Measurements from ENCODE around the gene CCR5. TPM values are rescaled to one million over a fixed set of nuclear protein-coding genes. Genes with fewer than 3 reads are reported as not detected.
A peak's percentile ranks its signal among the peaks of the same experiment; 100 is the strongest.
"Not testable (repeated sequence)": the region's sequence is repeated elsewhere in the genome, so short reads cannot be mapped to it uniquely, and the experiment has no call there.

Gene CCR5
- total RNA-seq, 1 donor: not detected

DNA sequence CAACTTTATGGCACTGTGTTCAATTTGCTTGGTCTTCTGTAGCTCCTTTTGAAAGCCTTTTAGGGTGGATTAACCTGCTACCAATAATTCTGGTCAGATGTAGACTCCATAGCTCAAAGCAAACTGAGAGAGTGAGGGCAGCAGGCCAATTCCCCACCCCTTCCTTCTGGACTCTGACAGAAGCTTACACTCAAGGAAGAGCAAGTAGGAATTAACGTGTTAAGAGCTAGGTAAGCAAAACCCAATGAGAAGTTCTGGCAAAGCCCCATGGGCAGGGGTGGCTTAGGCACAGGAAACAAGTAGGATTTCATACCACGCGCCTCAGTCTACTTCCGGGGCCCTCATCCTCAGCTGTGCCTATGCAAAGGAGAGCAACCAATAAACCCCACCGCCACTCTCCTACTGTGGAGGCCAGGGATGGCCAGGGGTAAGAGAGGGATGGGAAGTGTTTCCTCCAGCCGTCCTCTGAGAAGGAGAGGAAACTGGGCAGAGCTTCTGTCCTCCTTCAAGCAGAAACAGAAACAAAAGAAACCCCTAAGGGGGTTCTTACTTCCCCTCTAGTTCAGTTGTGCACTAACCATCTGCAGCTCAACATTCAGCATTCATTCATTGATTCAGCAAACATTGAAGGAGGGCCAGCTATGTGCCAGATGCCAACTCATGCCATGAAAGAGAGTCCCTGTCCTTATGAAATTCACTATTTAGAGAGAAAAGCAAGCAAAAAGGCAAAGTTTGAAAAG, 12.6 kb downstream of the CCR5 start:
- no peak overlapping the region for H3K4me3 ChIP-seq (ENCODE audit: low read depth, low read length)
- TF ChIP-seq, protein P1, sequence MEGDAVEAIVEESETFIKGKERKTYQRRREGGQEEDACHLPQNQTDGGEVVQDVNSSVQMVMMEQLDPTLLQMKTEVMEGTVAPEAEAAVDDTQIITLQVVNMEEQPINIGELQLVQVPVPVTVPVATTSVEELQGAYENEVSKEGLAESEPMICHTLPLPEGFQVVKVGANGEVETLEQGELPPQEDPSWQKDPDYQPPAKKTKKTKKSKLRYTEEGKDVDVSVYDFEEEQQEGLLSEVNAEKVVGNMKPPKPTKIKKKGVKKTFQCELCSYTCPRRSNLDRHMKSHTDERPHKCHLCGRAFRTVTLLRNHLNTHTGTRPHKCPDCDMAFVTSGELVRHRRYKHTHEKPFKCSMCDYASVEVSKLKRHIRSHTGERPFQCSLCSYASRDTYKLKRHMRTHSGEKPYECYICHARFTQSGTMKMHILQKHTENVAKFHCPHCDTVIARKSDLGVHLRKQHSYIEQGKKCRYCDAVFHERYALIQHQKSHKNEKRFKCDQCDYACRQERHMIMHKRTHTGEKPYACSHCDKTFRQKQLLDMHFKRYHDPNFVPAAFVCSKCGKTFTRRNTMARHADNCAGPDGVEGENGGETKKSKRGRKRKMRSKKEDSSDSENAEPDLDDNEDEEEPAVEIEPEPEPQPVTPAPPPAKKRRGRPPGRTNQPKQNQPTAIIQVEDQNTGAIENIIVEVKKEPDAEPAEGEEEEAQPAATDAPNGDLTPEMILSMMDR (IDR thresholded peaks at IDR 0.05; ENCODE audit: insufficient read depth, low read depth, low read length): no peak
- no peak for DNase-seq (ENCODE audit: low read depth)

DNA sequence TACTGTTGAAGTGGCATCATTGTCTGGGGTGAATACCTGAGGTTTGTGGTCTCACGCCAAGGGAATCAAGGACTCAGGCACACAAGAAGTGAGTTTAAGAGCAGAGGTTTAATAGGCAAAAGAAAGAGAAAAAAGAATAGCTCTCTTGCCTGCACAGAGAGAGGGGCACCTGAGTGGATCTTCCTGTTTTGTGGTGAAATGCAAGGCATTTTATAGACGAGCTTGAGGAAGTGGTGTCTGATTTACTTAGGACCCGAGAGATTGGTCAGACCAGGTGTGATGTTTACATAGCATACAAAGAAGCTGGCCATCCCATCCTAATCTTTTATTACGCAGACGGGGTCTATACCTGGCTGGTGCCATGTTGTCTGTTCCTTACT, 13.2 kb downstream of the CCR5 start:
- H3K4me3 ChIP-seq (ENCODE audit: low read depth, low read length): no peak overlapping the region
- DNase-seq (ENCODE audit: low read depth): no peak
- TF ChIP-seq, protein P1 (IDR thresholded peaks at IDR 0.05; ENCODE audit: insufficient read depth, low read depth, low read length): no peak

- no peak overlapping the region for H3K4me3 ChIP-seq (ENCODE audit: low read depth, low read length)
- DNase-seq (ENCODE audit: low read depth): peak; percentile 41
- TF ChIP-seq, protein P1 (IDR thresholded peaks at IDR 0.05; ENCODE audit: insufficient read depth, low read depth, low read length): no peak
Observed at GRCh38 chr3:46386205-46386604, 15.5 kb downstream of the CCR5 start.

DNA sequence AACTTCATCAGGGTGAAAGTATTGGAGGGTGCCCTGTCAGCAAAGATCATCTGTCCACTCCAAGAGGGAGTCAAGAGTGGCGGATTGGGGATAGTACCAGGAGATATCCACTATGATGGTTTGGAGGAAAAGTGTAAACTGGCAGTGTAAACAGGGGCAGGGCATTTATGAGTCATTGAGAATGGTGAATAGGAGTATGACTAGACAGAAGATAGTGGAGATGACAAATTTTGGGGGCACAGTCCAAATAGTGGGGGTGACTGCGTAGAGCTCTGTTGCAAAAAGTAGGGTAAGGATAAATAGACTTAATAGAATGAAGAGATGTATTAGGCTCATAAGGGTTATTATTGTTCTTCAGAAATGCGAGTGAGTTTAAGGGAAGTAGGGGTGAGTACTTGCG, 18.1 kb downstream of the CCR5 start:
- not testable (repeated sequence) for DNase-seq (ENCODE audit: low read depth); H3K4me3 ChIP-seq (ENCODE audit: low read depth, low read length)

DNA sequence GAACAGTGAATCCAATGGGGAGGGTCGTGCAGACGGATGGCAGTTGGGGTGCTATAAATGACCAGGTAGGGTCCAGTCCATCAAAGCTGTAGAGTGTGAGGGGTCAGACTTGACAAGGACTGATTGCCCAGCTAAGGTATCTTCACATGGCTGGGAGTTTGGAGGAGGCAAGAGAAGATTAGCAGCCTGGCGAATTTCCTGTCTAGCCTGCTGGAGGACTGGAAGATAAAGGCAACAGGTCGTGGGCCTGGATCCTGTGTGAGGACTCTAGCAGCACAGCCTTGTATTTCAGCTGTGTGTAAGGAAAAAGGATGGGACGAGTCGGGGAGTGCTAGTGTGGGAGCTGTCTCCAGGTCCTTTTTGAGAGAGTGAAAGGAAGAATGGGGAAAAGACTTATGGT, 18.6 kb downstream of the CCR5 start:
- DNase-seq (ENCODE audit: low read depth): no peak
- TF ChIP-seq, protein P1 (IDR thresholded peaks at IDR 0.05; ENCODE audit: insufficient read depth, low read depth, low read length): no peak
- no peak overlapping the region for H3K4me3 ChIP-seq (ENCODE audit: low read depth, low read length)

DNA sequence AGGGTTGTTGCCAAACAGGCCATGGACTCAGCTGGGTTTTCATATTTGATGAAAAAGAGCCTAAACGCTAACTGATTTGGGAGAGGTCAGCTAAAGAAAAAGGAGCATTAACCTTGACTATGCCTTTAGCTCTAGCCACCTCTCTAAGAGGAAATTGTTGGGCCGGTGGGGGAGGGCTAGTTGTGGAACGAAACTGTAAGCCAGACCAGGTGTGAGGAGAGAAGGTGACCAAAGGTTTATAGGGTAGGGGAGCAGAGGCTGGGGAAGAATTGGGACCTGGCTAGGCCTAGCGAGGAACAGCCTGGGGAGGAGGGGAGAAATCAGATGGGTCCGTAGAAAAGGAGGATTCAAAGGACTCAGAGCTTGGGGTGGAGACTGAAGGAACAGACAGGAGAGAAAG, 20.8 kb downstream of the CCR5 start:
- not testable (repeated sequence) for DNase-seq (ENCODE audit: low read depth); H3K4me3 ChIP-seq (ENCODE audit: low read depth, low read length)

GRCh38 chr3:46393011-46393410, 22.3 kb downstream of the CCR5 start:
- no peak for DNase-seq (ENCODE audit: low read depth)
- TF ChIP-seq, protein P1 (IDR thresholded peaks at IDR 0.05; ENCODE audit: insufficient read depth, low read depth, low read length): no peak
- no peak overlapping the region for H3K4me3 ChIP-seq (ENCODE audit: low read depth, low read length)

All from fibroblast of villous mesenchyme (primary cell).